ENCODE measurements around the gene EML3.
"Not testable (repeated sequence)": the region's sequence is repeated elsewhere in the genome, so short reads cannot be mapped to it uniquely, and the experiment has no call there.

The EML3 gene

DNA sequence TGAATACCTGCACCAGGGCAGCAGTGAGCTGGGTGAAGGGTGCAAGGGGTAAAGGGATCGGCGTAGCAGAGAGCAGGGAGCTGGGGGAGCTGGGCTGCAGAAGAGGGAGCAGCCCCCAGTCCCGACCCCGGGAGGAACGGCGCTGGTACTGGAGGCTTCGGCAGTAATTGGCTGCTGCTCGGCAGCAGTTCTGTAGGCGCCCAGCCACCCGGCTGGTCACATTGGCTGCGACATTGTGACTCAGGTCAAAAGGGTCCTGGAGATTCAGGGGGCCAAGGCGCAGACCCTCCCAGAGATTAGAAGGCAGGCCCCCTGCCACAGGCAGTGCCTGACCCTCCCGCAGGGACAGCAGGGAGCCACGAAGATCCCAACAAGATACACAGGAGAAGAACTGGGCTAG lies 36.7 kb downstream of the EML3 start:
- DNase-seq (ENCODE audit: low read depth) = no peak
- peak overlapping the region; percentile 85 for H3K4me3 ChIP-seq (ENCODE audit: low read depth, low read length)
- TF ChIP-seq, protein P1, sequence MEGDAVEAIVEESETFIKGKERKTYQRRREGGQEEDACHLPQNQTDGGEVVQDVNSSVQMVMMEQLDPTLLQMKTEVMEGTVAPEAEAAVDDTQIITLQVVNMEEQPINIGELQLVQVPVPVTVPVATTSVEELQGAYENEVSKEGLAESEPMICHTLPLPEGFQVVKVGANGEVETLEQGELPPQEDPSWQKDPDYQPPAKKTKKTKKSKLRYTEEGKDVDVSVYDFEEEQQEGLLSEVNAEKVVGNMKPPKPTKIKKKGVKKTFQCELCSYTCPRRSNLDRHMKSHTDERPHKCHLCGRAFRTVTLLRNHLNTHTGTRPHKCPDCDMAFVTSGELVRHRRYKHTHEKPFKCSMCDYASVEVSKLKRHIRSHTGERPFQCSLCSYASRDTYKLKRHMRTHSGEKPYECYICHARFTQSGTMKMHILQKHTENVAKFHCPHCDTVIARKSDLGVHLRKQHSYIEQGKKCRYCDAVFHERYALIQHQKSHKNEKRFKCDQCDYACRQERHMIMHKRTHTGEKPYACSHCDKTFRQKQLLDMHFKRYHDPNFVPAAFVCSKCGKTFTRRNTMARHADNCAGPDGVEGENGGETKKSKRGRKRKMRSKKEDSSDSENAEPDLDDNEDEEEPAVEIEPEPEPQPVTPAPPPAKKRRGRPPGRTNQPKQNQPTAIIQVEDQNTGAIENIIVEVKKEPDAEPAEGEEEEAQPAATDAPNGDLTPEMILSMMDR (conservative IDR thresholded peaks at IDR 0.05; ENCODE audit: low read depth, low read length) = no peak

DNA sequence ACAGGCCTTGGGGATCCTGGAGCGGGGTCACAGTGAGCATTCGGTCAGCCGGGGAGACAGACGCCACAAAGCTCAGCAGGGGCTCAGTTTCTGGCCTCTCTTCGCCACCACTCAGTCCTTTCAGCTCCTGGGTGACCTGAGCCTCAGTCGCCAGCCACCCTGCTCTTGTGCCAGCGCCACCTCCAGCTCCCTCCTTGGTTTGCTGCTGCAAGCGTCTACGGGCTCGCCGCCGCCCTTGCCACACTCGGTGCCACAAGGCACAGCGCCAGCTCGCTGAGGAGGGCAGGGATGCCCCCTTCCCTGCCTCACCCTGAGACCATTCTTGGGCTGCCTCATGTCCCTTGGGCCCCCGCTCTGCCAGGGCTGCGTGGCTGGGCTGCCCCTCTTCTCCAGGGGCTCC lies 37.4 kb downstream of the EML3 start:
- DNase-seq (ENCODE audit: low read depth) = no peak
- H3K4me3 ChIP-seq (ENCODE audit: low read depth, low read length) = peak overlapping the region; percentile 85
- TF ChIP-seq, protein P1 (conservative IDR thresholded peaks at IDR 0.05; ENCODE audit: low read depth, low read length) = no peak

DNA sequence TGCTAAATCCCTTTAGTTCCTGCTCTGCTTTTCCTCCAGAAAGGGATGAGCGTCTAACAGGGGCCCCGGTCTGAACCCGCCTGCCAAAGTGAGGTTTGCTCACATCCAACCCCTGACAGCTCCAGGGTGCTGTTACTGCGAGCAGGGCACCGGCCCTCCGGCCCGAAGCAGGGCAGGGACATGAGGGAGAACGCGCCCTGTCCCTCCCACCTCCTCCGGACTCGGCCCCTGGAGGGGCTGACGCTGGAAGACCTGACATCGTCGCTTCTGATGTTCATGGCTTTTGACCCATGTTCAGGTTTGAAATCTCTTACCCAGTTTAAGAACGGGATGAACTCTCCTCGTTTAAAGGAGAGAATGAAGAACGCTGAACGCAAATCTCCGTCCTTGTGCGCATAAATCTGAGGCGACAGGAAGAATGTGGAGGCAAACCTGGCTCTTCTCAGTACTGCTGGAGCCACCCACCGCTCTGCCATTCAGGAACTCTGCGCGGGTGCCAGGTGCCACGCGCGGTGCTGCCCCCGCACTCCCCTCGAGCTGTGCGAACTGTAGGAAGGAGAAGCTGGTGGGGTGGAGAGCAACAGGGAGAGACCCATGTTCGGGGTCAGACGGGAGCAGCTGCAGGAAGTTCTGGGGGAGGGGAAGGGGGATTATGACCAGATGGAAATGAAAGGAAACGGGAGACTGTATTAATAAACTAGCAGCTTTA lies 38.1 kb downstream of the EML3 start:
- DNase-seq (ENCODE audit: low read depth) = no peak
- peak overlapping the region; percentile 85 for H3K4me3 ChIP-seq (ENCODE audit: low read depth, low read length)
- TF ChIP-seq, protein P1 (conservative IDR thresholded peaks at IDR 0.05; ENCODE audit: low read depth, low read length) = no peak

DNA sequence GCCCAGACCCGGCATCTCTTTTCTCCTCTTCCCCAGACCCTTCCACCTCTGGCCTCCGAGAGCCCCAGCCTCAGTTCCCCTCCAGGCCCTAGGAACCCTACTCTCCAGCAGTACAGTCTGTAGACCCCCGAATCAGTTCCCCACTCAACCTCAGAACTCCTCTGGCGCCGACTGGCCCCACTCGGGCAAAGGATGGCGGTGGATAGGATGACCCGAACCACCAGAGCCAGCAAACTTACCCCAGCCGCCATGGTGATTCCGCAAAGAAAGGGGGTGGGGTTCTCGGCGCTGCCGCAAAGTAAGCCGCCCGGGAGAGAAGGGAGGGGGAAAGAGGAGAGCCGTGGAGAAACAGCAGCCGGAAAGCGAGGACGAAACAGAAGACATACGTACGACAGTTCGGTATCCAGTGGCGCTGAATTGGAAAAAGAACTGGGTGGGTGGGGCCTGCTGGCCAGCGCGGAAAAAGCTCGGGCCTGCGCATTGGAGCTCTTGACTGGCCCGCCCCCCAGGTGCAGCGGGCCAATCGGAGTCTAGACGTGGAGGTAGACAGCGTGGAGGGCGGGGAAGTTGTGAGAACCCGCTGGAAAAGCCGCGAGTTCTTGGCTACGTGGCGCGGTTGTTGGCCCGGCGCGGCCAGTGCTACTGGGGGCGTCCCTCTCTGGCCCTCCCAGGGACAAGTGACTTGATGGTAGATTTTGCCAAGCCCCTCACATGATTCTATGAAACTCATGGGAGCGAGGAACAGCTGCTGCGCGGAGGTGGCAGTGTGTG lies 38.8 kb downstream of the EML3 start, which contains the start of gene EEF1G:
Gene EEF1G, minus strand, starts transcription at position 300 of the 771 bp plus-strand sequence. Its CDS starts 49 bp downstream, at position 251.
- peak; percentile 100 for DNase-seq (ENCODE audit: low read depth)
- TF ChIP-seq, protein P1 (conservative IDR thresholded peaks at IDR 0.05; ENCODE audit: low read depth, low read length) = no peak
- peak within 1 kb of the TSS; percentile 98 for H3K4me3 ChIP-seq (ENCODE audit: low read depth, low read length)

DNA sequence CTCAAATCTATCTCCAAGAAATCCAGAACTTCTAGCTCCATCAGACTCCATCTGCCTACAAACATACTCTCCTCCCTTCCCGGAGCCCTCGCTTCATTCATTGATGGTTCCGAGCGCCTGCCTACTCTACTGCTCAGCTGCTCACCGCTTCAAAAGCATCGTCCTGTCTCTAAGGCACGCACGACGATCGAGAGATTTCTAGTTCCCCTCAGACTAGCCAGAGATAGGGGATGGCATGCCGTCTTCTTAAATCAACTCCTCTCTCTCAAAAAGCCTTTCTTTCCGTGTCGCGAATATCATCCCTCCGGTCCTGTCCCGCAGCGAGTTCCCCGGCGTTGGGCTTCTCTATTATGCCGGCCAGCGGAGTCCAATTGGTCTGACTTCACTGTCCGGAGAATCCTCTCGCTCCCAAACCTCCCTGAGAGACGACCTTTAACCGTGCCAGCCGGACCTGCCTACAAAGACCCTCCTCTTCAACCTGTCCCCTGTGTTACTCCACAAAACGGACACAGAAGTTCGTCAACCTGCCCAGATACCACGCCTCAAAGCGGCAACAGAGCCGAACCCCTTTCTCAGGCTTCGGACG lies 39.5 kb downstream of the EML3 start:
- peak overlapping the region; percentile 98 for H3K4me3 ChIP-seq (ENCODE audit: low read depth, low read length)
- TF ChIP-seq, protein P1 (conservative IDR thresholded peaks at IDR 0.05; ENCODE audit: low read depth, low read length) = no peak
- peak; percentile 45 for DNase-seq (ENCODE audit: low read depth)

DNA sequence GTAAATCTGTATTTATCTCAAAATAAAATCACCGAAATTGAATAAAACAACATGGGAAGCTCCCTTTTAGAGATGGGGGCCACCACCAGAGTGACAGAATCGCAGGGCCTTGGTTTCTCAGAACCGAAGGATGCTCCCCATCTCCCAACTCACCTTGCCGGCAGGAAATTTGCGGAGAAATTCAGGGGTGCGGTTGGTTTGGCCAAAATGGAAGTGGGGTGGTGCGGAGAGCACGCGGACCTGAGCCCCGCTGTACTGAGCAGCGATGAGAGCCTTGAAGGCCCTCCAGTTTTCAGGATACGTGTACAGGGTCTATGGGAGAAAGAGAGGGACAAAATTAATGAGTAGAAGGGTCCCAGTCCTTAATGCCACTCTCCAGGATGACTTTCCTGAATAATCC lies 40.1 kb downstream of the EML3 start:
- TF ChIP-seq, protein P1 (conservative IDR thresholded peaks at IDR 0.05; ENCODE audit: low read depth, low read length) = no peak
- DNase-seq (ENCODE audit: low read depth) = no peak

DNA sequence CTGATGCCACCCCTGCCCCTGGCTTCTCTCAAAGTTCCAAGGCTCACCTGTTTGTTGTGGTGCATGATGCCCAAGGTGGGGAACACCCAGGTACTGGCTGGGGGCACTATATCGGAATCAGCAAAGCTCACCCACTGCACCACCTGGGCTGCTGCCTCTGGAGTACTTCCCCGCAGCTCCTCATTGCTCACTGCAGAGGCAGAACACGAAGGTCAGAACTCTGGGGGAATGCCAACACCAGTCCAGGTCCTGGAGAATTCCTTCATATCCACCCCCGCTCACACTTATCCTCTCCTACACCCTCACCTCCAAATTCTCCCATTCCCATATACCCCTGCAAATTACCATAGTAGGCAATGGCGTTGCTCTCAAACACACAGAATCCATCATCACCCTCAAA lies 41.1 kb downstream of the EML3 start:
- not testable (repeated sequence) for DNase-seq (ENCODE audit: low read depth); H3K4me3 ChIP-seq (ENCODE audit: low read depth, low read length)

More for the DNA sequence above, 40.1 kb downstream of the EML3 start:
- H3K4me3 ChIP-seq (ENCODE audit: low read depth, low read length) = peak overlapping the region; percentile 98

DNA sequence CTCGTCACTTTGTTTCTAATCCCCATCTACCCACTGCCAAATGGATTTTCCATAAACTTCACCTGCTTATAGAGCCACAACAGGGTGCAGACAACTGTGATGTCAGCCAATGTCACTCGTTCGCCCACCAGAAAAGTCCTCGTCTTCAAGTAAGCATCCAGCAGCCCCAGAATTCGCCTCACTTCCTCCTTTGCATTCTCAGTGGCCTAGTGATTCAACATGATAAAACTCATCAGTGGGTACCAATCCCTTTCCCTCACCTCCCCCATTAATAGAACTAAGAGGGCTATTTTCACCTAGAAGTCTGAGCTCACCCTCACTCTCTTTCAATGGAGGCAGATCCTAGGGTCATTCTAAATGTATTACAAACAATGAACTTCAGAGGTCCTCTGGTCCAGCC lies 41.7 kb downstream of the EML3 start:
- DNase-seq (ENCODE audit: low read depth); H3K4me3 ChIP-seq (ENCODE audit: low read depth, low read length): not testable (repeated sequence)
